IMR-90 (cell line): ENCODE results near the gene RPS3.

ENCODE experiments used
- BHLHE40 ChIP-seq: fragments of 150-350 bp; IDR thresholded peaks from 2 replicates; pipeline ENCODE4 v1.6.1; 2016; ENCODE audit warnings: mild to moderate bottlenecking, low read depth, low read length
- CEBPB ChIP-seq: IDR thresholded peaks from 2 replicates; pipeline ENCODE4 v1.6.1; 2012; ENCODE audit warnings: low read depth, low read length, improper control_type of control experiment
- CTCF ChIP-seq: conservative IDR thresholded peaks from 2 replicates; pipeline ENCODE4 v1.5.1; 2012; ENCODE audit warnings: mild to moderate bottlenecking, low read depth, low read length, improper control_type of control experiment
- ELK1 ChIP-seq: fragments of 150-350 bp; IDR thresholded peaks from 2 replicates; pipeline ENCODE4 v1.6.1; 2016; ENCODE audit warnings: low read depth, mild to moderate bottlenecking, low read length, moderate library complexity, borderline replicate concordance
- MXI1 ChIP-seq: IDR thresholded peaks from 2 replicates; pipeline ENCODE4 v1.6.1; 2012; ENCODE audit warnings: low read depth, mild to moderate bottlenecking, low read length, moderate library complexity, borderline replicate concordance
- POLR2A ChIP-seq: IDR thresholded peaks from 2 replicates; pipeline ENCODE4 v1.6.1; 2012; ENCODE audit warnings: mild to moderate bottlenecking, low read depth, low read length
- RAD21 ChIP-seq: IDR thresholded peaks from 2 replicates; pipeline ENCODE4 v1.6.1; 2012; ENCODE audit warnings: low read length, improper control_type of control experiment

DNA sequence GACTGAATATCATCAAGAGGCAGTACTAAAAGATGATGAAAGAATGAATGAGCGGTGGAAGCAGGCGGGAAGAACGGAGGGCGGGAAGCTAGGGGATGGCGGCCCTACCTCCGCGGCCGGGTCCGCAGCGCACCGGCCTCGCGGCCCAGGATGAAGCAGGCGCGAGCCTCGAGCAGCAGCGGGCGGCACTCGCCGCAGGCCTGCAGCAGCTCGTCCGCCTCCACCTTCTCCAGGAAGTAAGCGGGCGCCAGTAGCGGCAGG is 30.3 kb downstream of the RPS3 start:
- TF ChIP-seq POLR2A (no peak), CTCF (no peak), BHLHE40 (no peak), MXI1 (no peak; the same call in 1 of the 2 replicates), CEBPB (no peak), RAD21 (no peak), ELK1 (no peak)
